Measurements from ENCODE around the gene AK4.

Gene AK4

DNA sequence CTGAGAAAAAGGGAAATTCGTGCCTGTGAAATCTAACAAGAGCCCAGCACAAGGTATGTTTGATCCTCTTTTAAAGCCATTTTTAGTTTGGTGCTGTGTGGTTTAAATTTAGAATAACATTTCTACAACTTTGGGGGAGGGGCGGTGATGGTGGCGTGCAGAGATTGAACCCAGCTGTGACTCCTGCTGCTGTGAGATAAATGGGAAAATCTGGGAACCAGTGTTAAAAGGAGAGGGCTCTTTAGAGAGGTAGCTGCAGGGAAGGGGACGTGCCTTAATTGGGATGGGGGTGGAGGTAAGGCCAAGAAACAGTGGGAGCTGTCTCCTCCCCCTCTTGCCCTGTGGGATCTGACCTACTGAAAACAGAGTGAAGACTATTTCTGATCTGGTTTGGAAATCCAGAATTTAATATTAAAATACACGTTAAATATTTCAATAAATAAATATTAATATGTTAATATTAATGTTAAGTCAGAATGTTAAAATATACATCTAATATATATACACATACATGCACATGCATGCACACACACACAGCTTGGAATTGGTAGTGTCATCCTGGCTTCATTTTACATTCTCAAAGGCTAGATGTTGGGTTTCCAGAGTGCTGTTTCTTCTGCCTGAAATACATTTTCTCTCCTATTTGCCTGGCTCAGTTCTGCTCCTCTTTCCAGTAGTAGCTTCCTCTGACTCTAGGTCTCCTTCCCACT, 131.2 kb downstream of the AK4 start:
- DNase-seq = no peak

Data from suppressor macrophage (primary cell).